GM21526 (cell line): ENCODE data around the gene NPY4R2.
"Not testable (repeated sequence)": the region's sequence is repeated elsewhere in the genome, so short reads cannot be mapped to it uniquely, and the experiment has no call there.

Experiments
- ATAC-seq: cut with Tn5 transposase; IDR thresholded peaks from one replicate; pipeline ENCODE4 v1.9.1; 2021; ENCODE audit warnings: moderate library complexity; ENCODE audit not compliant: unreplicated experiment, low FRiP score

NPY4R2 gene

GRCh38 chr10:47928225-47928624 lies 9.8 kb downstream of the NPY4R2 start:
- ATAC-seq = not testable (repeated sequence)

GRCh38 chr10:47932824-47933223 lies 14.4 kb downstream of the NPY4R2 start:
- ATAC-seq = not testable (repeated sequence)

GRCh38 chr10:47933462-47933861 lies 15.0 kb downstream of the NPY4R2 start:
- ATAC-seq = not testable (repeated sequence)

- ATAC-seq = not testable (repeated sequence)
Observed at GRCh38 chr10:47936772-47937228, 18.3 kb downstream of the NPY4R2 start.

GRCh38 chr10:47937634-47938033 lies 19.2 kb downstream of the NPY4R2 start:
- not testable (repeated sequence) for ATAC-seq

- ATAC-seq = not testable (repeated sequence)
Observed at GRCh38 chr10:47940821-47941220, 22.4 kb downstream of the NPY4R2 start.

GRCh38 chr10:47941379-47941778 lies 22.9 kb downstream of the NPY4R2 start:
- ATAC-seq = not testable (repeated sequence)

GRCh38 chr10:47942351-47943019 lies 24.0 kb downstream of the NPY4R2 start:
- not testable (repeated sequence) for ATAC-seq

- not testable (repeated sequence) for ATAC-seq
Observed at GRCh38 chr10:47943328-47943727, 24.9 kb downstream of the NPY4R2 start.

GRCh38 chr10:47947424-47947823 lies 29.0 kb downstream of the NPY4R2 start:
- ATAC-seq = not testable (repeated sequence)

- ATAC-seq = not testable (repeated sequence)
Observed at GRCh38 chr10:47957158-47957557, 38.7 kb downstream of the NPY4R2 start.

GRCh38 chr10:47959677-47960076 lies 41.2 kb downstream of the NPY4R2 start:
- ATAC-seq = not testable (repeated sequence)

GRCh38 chr10:47960699-47961098 lies 42.2 kb downstream of the NPY4R2 start:
- not testable (repeated sequence) for ATAC-seq

GRCh38 chr10:47962785-47963184 lies 44.3 kb downstream of the NPY4R2 start:
- not testable (repeated sequence) for ATAC-seq

- not testable (repeated sequence) for ATAC-seq
Observed at GRCh38 chr10:47964280-47965063, 46.0 kb downstream of the NPY4R2 start.

- ATAC-seq = peak; percentile 75
Observed at GRCh38 chr10:47968988-47969387, 50.5 kb downstream of the NPY4R2 start.

- ATAC-seq = not testable (repeated sequence)
Observed at GRCh38 chr10:47970047-47970446, 51.6 kb downstream of the NPY4R2 start.

GRCh38 chr10:47971598-47971997 lies 53.1 kb downstream of the NPY4R2 start:
- not testable (repeated sequence) for ATAC-seq

- not testable (repeated sequence) for ATAC-seq
Observed at GRCh38 chr10:47972077-47972476, 53.6 kb downstream of the NPY4R2 start.
